T follicular helper cell (primary cell): ENCODE data around the gene FKBP5.
"Not testable (repeated sequence)": the region's sequence is repeated elsewhere in the genome, so short reads cannot be mapped to it uniquely, and the experiment has no call there.

Experiments used
- DNase-seq: peaks from one replicate; pipeline ENCODE4 v3.0.0-alpha.2; 2020; ENCODE audit warnings: low read depth

The FKBP5 gene

DNA sequence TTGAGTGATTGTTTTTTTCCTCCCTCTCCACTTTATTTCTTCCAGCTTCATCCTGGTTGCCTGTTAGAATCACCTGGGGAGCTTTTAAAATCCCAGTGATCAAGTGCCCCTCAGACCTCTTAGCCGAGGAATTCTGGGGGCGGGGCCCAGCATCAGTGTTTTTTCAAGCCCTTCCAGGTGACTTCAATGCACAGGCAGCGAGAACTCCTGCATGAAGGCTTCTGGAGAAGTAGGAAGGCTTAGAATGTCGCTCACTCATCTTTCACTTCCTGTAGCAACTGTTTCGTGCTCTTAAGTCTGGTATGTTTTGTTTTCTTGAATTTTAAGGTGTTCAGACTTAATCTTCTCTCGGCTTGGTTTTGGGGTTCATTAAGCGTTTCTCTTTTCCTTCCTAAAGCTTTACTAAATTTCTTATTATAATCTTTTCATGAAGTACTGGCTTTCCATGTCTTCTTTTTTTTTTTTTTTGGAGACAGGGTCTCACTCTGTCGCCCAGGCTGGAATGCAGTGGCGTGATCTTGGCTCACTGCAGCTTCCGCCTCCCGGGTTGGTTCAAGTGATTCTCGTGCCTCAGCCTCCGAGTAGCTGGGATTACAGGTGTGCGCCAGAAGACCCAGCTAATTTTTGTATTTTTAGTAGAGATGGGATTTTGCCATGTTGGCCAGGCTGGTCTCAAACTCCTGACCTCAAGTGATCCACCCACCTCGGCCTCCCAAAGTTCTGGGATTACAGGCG is 145.1 kb downstream of the FKBP5 start:
- no peak for DNase-seq

DNA sequence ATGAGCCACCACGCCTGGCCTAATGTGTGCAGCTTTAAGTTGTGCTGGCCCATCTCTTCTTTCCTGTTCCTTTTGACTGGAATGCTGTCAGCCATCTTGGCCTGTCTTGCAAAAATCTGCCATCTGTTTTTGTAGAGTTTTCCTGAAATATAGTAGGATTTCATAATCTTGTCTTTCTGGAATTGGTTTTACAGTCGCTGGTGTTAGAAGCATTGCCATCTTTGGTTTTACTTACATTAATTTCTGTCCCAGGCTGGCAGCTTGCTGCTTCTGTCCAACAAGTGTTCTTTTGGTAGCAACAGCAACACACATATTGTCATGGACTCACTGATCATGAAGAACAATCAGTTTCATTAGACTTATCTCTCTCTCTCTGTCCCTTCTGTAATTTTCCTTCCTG is 146.9 kb downstream of the FKBP5 start:
- no peak for DNase-seq

DNA sequence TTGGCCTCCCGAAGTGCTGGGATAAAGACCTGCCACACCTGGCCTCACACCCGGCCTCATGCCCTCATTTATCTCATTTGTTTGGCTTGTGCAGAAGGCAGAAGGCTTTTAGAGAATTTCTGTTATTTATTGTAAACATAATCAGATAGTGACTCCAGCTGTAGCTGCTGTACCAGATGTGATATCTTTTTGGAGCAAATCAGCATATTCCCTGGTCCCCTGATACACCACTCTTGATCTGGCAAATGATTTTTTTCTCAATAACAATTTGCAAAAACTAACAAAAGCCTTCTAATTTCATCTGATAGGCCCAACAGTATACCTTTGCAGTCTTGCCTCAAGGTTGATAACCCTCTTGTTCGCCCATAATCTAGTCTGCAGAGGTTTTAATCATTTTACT is 149.5 kb downstream of the FKBP5 start:
- DNase-seq, result no peak

DNA sequence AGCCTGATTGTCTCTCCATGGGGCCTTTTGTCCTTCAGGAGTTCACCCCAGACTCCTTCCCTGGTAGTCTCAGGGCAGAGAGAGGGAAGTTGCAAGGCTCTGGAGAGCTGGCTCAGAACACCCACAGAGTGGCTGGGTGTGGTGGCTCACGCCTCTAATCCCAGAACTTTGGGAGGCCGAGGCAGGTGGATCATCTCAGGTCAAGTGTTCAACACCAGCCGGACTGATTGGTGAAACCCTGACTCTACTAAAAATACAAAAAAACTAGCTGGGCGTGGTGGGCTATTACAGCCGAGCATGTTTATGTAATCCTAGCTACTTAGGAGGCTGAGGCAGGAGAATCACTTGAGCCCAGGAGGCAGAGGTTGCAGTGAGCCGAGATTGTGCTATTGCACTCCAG is 152.9 kb downstream of the FKBP5 start:
- not testable (repeated sequence) for DNase-seq

DNA sequence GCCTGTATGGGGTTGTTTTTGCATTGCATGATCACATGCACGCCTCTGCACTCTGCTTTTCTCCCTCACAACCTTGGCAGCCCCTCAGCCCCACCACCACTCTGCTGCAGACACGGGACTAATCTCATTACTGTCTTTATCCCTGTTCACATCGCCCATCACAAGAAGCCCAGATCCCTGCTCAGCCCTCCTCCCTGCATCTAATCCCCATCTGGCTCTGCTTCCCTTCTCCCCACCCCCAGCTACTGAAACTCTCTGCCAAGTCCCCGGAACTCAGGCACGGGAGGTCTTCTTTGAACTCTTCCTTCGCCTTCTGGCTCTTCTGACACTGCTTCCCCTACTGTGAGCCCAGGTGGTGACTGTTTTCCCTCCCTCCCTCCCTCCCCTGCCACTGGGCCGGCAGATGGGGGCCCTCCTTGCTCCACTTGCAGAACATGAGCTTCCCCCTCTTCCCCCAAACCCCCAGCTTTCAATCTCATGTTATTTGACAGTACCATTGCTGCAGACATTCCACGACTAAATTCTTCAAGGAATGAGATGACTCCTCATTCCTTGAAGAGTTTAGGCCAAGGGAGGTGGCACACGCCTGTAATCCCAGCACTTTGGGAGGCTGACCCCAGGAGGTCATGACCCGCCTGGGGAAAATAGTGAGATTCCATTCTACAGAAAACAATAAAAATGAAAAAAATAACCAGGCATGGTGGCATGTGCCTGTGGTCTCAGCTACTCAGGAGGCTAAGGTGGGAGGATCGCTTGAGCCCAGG is 154.1 kb downstream of the FKBP5 start:
- no peak for DNase-seq

DNA sequence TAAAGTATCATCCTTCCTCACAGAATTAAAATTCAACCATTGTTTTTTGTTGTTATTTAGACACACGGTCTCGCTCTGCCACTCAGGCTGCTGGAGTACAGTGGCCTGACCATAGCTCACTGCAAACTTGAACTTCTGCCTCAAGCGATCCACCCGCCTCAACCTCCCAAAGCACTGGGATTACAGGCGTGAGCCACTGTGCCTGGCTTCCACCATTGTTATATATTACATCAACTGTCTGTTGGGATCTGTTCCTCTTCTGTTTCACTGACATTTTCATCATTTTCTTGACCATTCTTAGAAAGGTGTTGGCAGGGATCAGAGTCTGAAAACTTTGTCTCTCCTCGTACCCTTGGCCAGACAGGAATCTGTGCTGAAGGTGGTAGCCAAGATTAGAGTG is 154.7 kb downstream of the FKBP5 start:
- no peak for DNase-seq

DNA sequence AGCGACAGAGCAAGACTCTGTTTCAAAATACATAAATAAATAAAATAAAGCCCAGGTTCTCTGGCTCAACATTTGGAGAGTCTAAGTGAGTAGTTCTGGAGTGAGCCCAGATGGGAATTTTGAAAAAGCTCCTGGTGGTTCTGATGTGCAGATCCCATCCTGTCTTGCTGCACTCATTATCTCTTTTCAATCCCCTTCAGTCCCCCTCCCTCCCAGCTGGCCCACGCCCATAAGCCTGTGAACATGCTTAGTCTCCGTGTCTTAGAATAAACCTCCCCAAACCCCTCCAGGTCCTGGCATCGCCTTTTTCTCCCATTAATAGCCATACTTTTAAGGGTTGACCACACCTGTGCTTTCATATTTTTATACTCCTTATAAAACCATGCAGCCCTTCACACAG is 156.6 kb downstream of the FKBP5 start:
- no peak for DNase-seq

DNA sequence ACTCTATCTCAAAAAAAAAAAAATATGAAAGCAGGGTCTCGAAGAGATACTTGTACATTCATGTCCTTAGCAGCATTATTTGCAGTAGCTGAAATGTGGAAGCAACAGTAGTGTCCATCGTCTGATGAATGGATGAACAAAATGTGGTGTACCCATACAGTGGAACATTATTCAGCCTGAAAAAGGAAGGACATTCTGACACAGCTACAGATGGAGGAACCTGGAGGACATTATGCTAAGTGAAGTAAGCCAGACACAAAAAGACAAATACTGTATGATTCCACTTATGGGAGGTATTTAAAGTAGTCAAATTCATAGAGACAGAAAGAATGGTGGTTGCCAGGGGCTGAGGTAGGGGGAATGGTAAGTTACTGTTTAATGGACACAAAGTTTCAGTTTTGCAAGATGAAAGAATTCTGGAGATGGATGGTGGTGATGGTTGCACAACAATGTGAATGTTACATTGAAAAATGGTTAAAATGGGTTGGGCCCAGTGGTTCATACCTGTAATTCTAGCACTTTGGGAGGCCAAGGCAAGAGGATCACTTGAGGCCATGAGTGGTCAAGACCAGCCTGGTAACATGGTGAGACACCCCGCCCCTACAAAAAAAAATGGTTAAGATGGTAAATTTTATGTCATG is 164.2 kb downstream of the FKBP5 start:
- no peak for DNase-seq
